ENCODE measurements around the gene PCDHAC1.
A peak's percentile ranks its signal among the peaks of the same experiment; 100 is the strongest.

PCDHAC1 gene

DNA sequence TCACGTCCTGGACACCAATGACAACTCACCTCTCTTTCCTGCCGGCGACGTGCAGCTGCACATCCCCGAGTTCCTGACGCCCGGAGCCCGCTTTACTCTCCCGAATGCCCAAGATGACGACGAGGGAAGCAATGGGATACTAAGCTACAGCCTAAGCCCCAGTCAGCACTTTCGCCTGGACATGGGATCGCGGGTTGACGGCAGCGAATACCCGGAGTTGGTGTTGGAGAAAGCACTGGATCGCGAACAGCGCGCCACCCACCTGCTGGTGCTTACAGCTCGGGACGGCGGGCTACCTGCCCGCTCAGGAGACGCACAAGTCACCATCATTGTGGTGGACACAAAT, 1.1 kb downstream of the PCDHAC1 start:
- no peak for TF ChIP-seq JUND (IDR thresholded peaks at IDR 0.05; ENCODE audit: low read depth)
- no peak for DNase-seq (ENCODE audit: low read depth in 1 of 2, low spot score in 1 of 2)
- in situ Hi-C loops (cut with HindIII; ENCODE audit: low pct_unique_long_range_greater_than_20kb, low sequenced_read_pairs), result no loop called here

DNA sequence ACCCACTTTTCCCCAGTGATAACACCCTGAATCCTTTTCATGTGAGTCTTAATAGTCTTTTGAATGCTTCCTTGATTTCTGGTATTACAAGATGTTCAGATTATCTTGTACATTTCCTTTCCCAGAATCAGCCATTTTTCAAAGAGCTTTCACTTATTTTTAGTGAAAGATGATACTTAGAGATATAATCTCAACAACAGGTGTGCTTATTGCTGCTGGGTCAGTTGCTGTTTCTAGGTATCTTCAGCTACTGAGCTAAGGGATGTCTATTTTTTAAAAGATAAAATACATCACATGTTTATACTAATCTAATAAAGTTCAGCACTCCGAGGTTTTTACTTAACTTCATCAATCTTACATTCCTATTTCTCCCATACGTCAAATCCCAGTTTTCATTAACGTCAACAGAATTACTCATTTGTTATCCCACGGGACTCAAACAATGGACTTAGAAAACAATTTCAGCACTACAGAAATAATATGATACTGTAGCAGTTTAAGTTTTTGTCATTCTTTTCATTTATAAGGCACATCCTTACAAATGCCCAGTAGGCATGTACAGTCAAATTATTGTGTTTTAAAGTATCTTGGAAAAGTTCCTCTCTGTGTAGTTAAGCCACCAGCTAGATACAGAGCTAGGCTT, 9.0 kb downstream of the PCDHAC1 start:
- DNase-seq (ENCODE audit: low read depth in 1 of 2, low spot score in 1 of 2), result no peak
- in situ Hi-C loops (cut with HindIII; ENCODE audit: low pct_unique_long_range_greater_than_20kb, low sequenced_read_pairs), result no loop called here
- TF ChIP-seq JUND (IDR thresholded peaks at IDR 0.05; ENCODE audit: low read depth), result no peak

DNA sequence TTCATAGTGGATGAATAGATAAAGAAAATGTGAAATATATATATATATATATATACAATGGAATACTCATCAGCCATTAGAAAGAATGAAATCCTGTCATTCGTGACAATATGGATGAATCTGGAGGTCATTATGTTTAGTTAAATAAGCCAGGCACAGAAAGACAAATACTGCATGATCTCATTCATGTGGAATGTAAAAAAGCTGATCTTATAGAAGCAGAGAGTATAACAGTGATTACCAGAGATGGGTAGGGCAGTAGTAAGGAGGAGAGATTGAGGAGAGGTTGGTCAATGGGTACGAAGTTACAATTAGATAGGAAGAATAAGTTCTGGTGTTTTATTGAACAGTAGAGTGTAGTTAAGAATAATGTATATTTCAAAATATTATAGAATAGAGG, 20.5 kb downstream of the PCDHAC1 start:
- in situ Hi-C loops (cut with HindIII; ENCODE audit: low pct_unique_long_range_greater_than_20kb, low sequenced_read_pairs), result no loop called here
- TF ChIP-seq JUND (IDR thresholded peaks at IDR 0.05; ENCODE audit: low read depth), result no peak
- DNase-seq (ENCODE audit: low read depth in 1 of 2, low spot score in 1 of 2), result peak in 1 of 2 experiments; percentile 29

DNA sequence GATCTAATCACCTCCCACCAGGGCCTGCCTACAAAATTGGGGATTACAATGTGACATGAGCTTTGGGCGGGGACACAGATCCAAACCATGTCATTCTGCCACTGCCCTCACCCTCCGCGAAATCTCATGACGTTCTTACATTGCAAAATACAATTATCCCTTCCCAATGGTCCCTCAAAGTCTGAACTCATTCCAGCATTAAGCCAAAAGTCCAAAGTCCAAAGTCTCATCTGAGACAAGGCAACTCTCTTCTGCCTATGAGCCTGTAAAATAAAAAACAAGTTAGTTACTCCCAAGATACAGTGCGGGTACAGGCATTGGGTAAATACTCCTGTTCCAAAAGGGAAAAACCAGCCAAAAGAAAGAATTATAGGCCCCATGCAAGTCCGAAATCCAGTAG, 25.5 kb downstream of the PCDHAC1 start:
- no peak for DNase-seq (ENCODE audit: low read depth in 1 of 2, low spot score in 1 of 2)
- TF ChIP-seq JUND (IDR thresholded peaks at IDR 0.05; ENCODE audit: low read depth), result no peak
- in situ Hi-C loops (cut with HindIII; ENCODE audit: low pct_unique_long_range_greater_than_20kb, low sequenced_read_pairs), result no loop called here

DNA sequence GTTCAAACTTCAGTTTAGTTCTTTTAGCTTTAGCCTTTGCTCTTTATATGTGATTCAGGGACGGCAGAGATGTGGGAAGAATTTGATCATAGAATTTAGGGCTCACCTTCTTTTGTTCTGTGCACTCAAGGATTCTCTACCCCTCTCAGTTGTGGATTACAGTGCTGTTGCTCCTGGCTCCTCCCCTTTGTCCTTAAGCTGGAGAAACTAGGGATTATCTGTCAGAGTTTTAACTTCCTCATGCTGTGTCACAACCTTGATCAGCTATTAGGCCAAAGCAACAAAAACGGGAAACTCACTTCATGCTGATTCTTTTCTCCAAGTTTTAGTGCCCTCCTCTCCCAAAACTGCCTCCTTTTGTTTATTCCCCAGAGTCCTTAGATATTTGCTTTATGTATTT, 27.1 kb downstream of the PCDHAC1 start:
- TF ChIP-seq JUND (IDR thresholded peaks at IDR 0.05; ENCODE audit: low read depth), result no peak
- no peak for DNase-seq (ENCODE audit: low read depth in 1 of 2, low spot score in 1 of 2)
- in situ Hi-C loops (cut with HindIII; ENCODE audit: low pct_unique_long_range_greater_than_20kb, low sequenced_read_pairs), result no loop called here

DNA sequence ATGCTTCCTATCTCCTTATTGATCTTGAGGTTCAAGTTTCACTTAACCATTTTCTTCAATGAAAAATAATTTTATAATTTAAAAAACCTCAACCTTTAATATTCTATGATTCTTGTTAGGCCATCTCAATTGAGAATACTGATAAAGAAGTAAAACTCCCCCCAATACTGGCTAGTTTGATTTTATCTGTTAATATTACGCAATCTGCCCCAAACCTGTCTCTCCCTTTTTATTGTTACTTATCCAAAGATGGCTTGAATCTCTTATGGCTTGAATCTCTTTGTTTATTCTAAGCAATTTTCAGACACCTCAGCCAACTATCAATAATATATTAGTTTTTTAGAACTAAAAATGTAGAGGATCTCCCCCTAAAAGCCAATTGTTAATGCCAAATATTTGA, 36.1 kb downstream of the PCDHAC1 start:
- in situ Hi-C loops (cut with HindIII; ENCODE audit: low pct_unique_long_range_greater_than_20kb, low sequenced_read_pairs), result no loop called here
- no peak for TF ChIP-seq JUND (IDR thresholded peaks at IDR 0.05; ENCODE audit: low read depth)
- DNase-seq (ENCODE audit: low read depth in 1 of 2, low spot score in 1 of 2), result no peak

DNA sequence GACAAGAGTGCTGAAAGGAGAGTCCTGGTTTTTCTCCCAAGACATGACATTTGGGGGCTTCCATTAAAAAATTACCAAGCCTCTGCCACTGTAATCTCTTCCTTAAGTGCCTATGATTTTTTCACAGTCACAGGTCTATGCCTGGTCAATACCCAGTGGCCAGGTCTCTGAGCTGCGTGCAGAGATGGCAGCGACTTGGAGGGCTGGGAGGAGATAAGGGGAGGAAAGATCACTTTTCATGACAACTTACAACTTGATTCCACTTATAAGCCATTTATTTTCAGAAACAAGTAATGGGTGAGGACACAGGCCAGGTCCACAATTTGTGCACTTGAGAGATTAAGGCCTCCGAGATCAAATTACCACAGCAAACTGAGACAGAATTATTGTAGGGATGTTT, 38.3 kb downstream of the PCDHAC1 start:
- TF ChIP-seq JUND (IDR thresholded peaks at IDR 0.05; ENCODE audit: low read depth), result no peak
- no peak for DNase-seq (ENCODE audit: low read depth in 1 of 2, low spot score in 1 of 2)

DNA sequence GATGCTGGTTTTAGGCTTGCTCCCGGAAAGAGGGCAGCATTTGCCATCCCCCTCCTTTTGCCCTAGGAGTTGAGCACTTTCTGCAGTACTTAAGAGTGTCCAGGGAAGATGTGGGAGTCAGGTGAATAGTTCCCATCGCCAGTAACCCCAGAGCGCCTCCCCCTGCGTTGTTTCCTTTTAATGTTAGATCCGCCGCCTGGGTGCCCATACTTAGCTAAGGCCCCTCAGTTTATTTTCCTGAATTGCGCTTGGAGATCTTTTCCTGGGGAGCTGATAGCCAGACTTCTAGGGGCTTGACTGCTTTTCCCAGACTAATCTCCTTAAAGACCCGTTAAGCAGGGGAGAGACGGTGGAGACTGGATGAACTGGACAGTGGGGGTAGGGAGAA, 39.8 kb downstream of the PCDHAC1 start:
- in situ Hi-C loops (cut with HindIII; ENCODE audit: low pct_unique_long_range_greater_than_20kb, low sequenced_read_pairs), result no loop called here
- TF ChIP-seq JUND (IDR thresholded peaks at IDR 0.05; ENCODE audit: low read depth), result no peak
- DNase-seq (ENCODE audit: low read depth in 1 of 2, low spot score in 1 of 2), result no peak

More for the DNA sequence above, 38.3 kb downstream of the PCDHAC1 start:
- in situ Hi-C loops (cut with HindIII; ENCODE audit: low pct_unique_long_range_greater_than_20kb, low sequenced_read_pairs), result no loop called here

DNA sequence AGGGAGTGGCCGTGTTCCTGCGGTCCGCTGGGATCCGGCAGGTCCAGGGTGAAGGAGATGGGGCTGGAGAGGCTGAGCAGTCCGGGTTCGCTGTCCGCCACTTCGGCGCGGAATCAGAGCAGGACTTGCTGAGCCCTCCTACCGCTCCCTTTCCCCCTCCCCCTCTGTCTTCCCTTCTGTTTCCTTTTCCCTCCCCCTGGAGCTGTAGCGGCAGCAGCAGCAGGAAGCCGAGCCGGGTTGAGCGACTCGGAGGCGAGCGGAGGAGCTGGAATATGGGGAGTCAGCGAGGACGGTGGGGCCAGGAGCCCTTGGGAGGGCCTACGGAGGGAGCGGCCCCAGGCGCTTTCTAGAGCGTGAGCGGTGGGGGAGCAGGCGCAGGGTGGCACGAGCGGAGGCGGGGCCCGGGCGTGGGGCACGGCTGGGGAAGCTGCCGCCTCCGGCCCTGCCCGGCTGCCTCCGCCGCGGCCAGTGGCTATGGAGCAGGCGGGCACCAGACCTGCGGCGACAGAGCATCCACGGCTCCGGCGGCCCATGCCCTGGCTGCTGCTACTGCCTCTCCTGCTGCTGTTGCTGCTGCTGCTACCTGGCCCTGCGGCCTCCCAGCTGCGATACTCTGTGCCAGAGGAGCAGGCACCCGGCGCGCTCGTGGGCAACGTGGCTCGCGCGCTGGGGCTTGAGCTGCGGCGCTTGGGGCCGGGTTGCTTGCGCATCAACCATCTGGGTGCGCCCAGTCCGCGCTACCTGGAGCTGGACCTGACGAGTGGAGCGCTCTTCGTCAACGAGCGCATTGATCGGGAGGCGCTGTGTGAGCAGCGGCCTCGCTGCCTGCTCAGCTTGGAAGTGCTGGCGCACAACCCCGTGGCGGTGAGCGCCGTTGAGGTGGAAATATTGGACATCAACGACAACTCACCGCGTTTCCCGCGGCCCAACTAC, 40.5 kb downstream of the PCDHAC1 start, which contains the start of gene PCDHAC2:
Gene PCDHAC2 (plus strand): TSS at position 184 of the 933 bp plus-strand sequence. CDS start 291 bp downstream, at position 475.
- peak; percentile 52 to 70 for DNase-seq (ENCODE audit: low read depth in 1 of 2, low spot score in 1 of 2)
- no peak for TF ChIP-seq JUND (IDR thresholded peaks at IDR 0.05; ENCODE audit: low read depth)
- in situ Hi-C loops (cut with HindIII; ENCODE audit: low pct_unique_long_range_greater_than_20kb, low sequenced_read_pairs), result no loop called here

DNA sequence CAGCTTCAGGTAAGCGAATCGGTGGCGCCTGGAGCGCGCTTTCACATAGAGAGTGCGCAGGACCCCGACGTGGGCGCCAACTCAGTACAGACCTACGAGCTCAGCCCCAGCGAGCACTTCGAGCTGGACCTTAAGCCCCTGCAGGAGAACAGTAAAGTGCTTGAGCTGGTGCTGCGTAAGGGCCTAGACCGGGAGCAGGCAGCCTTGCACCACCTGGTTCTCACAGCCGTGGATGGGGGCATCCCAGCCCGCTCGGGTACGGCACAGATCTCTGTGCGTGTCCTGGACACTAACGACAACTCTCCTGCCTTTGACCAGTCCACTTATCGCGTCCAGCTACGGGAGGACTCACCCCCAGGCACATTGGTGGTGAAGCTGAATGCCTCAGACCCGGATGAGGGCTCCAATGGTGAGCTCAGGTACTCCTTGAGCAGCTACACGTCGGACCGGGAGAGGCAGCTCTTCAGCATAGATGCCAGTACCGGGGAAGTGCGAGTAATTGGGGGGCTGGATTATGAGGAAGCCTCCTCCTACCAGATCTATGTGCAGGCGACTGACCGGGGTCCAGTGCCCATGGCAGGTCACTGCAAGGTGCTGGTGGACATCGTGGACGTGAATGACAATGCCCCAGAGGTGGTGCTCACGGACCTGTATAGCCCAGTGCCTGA, 41.3 kb downstream of the PCDHAC1 start:
- in situ Hi-C loops (cut with HindIII; ENCODE audit: low pct_unique_long_range_greater_than_20kb, low sequenced_read_pairs), result no loop called here

DNA sequence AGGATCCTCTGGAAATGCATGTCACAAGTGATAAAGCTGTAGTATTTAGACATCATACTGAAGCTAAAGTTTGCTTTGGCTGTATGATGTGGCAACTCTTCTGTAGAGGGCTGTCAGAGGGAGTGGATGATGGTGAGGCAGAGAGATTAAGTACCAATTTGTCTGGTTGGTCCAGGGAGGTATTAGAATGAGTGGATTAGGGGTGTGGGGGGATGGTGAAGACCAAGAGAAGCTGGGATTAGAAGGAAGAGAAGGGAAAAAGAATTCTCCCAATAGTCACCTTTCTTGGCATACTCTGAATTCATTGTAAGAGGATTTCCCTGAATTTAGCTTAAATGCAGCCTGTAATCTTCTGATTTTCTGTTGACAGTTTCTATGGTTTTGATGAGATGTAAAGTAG, 43.8 kb downstream of the PCDHAC1 start:
- no peak for TF ChIP-seq JUND (IDR thresholded peaks at IDR 0.05; ENCODE audit: low read depth)
- in situ Hi-C loops (cut with HindIII; ENCODE audit: low pct_unique_long_range_greater_than_20kb, low sequenced_read_pairs), result no loop called here
- DNase-seq (ENCODE audit: low read depth in 1 of 2, low spot score in 1 of 2), result no peak

More for the DNA sequence above, 41.3 kb downstream of the PCDHAC1 start:
- no peak for TF ChIP-seq JUND (IDR thresholded peaks at IDR 0.05; ENCODE audit: low read depth)
- no peak for DNase-seq (ENCODE audit: low read depth in 1 of 2, low spot score in 1 of 2)

DNA sequence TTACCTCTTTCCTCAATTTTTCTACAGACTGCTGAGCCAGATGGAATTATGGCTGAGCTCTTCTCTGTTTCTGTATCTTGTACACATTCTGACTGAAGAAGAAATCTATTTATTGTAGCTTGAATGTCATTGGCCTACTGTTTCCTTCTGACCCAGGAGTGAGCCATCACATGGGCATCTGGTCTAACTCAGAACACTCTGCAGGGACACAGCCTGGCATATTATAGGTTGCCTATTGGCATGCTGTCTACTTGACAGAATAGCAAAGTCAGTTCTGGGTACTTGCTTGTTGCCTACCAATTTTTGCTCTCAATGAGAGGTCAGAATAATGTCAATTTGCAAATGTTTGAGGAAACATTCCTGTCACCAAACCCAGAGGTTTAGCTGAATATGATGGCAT, 47.5 kb downstream of the PCDHAC1 start:
- no peak for DNase-seq (ENCODE audit: low read depth in 1 of 2, low spot score in 1 of 2)
- in situ Hi-C loops (cut with HindIII; ENCODE audit: low pct_unique_long_range_greater_than_20kb, low sequenced_read_pairs), result no loop called here
- no peak for TF ChIP-seq JUND (IDR thresholded peaks at IDR 0.05; ENCODE audit: low read depth)

DNA sequence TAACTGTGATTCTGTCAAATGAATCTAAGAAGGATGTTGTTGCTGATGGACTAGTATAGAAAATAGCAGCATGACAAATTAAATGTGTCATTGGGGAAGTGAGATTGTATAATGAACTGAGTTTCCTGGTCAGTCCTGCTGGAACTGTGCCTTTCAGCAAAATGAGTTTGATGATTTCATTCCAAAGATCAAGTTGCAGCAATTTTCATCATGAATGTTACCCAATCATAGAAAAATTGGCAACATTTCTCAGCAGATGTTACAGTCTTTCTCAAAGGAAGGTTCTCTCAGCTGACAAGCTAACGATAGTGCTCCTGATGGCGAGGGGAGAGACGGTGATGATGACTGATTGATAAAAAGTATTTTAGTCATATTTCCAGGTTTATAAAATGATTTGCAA, 50.9 kb downstream of the PCDHAC1 start:
- no peak for TF ChIP-seq JUND (IDR thresholded peaks at IDR 0.05; ENCODE audit: low read depth)
- in situ Hi-C loops (cut with HindIII; ENCODE audit: low pct_unique_long_range_greater_than_20kb, low sequenced_read_pairs), result no loop called here
- DNase-seq (ENCODE audit: low read depth in 1 of 2, low spot score in 1 of 2), result no peak
